Stimulated activated CD4-positive, alpha-beta T cell treated with anti-CD3 and anti-CD28 coated beads, Interleukin-12 subunit alpha, Interleukin-12 subunit beta, amount 100 ng/mL, for 24 hours (primary cell): ENCODE results near the gene SLC27A2.

Experiments used
- DNase-seq, 2 experiments: peaks; one replicate each; pipeline ENCODE4 v3.0.0-alpha.2; 2020; ENCODE audit warnings: low read depth in 2 of 2

SLC27A2 gene

GRCh38 chr15:50275908-50276307, 93.9 kb downstream of the SLC27A2 start:
- DNase-seq, result no peak

- no peak for DNase-seq
Measured at GRCh38 chr15:50277370-50277769, 95.4 kb downstream of the SLC27A2 start.

- no peak for DNase-seq
Measured at GRCh38 chr15:50278496-50278895, 96.5 kb downstream of the SLC27A2 start.

GRCh38 chr15:50280271-50280670, 98.3 kb downstream of the SLC27A2 start:
- DNase-seq, result no peak

- no peak for DNase-seq
Measured at GRCh38 chr15:50281427-50281826, 99.4 kb downstream of the SLC27A2 start.
